GM12878 (cell line): ENCODE data around the gene UBAC2. TPM values are rescaled to one million over a fixed set of nuclear protein-coding genes. Genes with fewer than 3 reads are reported as not detected.
A peak's percentile ranks its signal among the peaks of the same experiment; 100 is the strongest.

Experiments used
- BCL11A ChIP-seq: IDR thresholded peaks from 2 replicates; pipeline ENCODE4 v1.6.1; 2011; ENCODE audit warnings: low read depth, low read length
- E2F4 ChIP-seq: IDR thresholded peaks from 2 replicates; pipeline ENCODE4 v1.6.1; 2012; ENCODE audit warnings: low read depth, low read length, improper control_type of control experiment
- ESRRA ChIP-seq: IDR thresholded peaks from 2 replicates; pipeline ENCODE4 v1.6.1; 2012; ENCODE audit warnings: mild to moderate bottlenecking, low read length, improper control_type of control experiment
- EZH2 ChIP-seq: IDR thresholded peaks from 2 replicates; pipeline ENCODE4 v1.6.1; 2012; ENCODE audit warnings: low read depth, mild to moderate bottlenecking, control low read depth, inconsistent platforms, low read length, borderline replicate concordance; ENCODE audit not compliant: control insufficient read depth
- FOS ChIP-seq: IDR thresholded peaks from 3 replicates; pipeline ENCODE4 v1.6.1; 2011; ENCODE audit warnings: borderline replicate concordance; ENCODE audit not compliant: insufficient read length; ENCODE audit errors: extremely low read depth
- FOXM1 ChIP-seq: IDR thresholded peaks from 2 replicates; pipeline ENCODE4 v1.6.1; 2012; ENCODE audit warnings: low read depth, mild to moderate bottlenecking, inconsistent platforms, low read length, moderate library complexity
- HDAC2 ChIP-seq: fragments of 200-600 bp; sonication (generic); IDR thresholded peaks from 2 replicates; pipeline ENCODE4 v1.6.1; 2017
- HDAC6 ChIP-seq: fragments of 200-600 bp; sonication (generic); IDR thresholded peaks from one replicate; pipeline ENCODE4 v1.8.0; 2017; ENCODE audit warnings: antibody characterized with exemption; ENCODE audit not compliant: unreplicated experiment
- JUND ChIP-seq: IDR thresholded peaks from 2 replicates; pipeline ENCODE4 v1.6.1; 2012; ENCODE audit warnings: low read depth, mild to moderate bottlenecking, low read length, improper control_type of control experiment, moderate library complexity
- KAT2A ChIP-seq: conservative IDR thresholded peaks from 2 replicates; pipeline ENCODE4 v1.6.1; 2011; ENCODE audit warnings: low read depth, low read length; ENCODE audit not compliant: control insufficient read depth
- KLF5 ChIP-seq: fragments of 450-650 bp; IDR thresholded peaks from 2 replicates; pipeline ENCODE4 v1.6.1; 2014; ENCODE audit warnings: mild to moderate bottlenecking; ENCODE audit not compliant: partially characterized antibody
- MEF2B ChIP-seq: fragments of 450-650 bp; IDR thresholded peaks from 2 replicates; pipeline ENCODE4 v1.6.1; 2018; ENCODE audit warnings: mild to moderate bottlenecking, moderate library complexity; ENCODE audit not compliant: partially characterized antibody, poor library complexity, severe bottlenecking
- MXI1 ChIP-seq: fragments of 150-350 bp; IDR thresholded peaks from 2 replicates; pipeline ENCODE4 v1.6.1; 2011; ENCODE audit warnings: low read depth, mild to moderate bottlenecking, inconsistent platforms, low read length, improper control_type of control experiment
- NBN ChIP-seq: fragments of 450-650 bp; IDR thresholded peaks from 2 replicates; pipeline ENCODE4 v1.6.1; 2016
- NFIC ChIP-seq: IDR thresholded peaks from 2 replicates; pipeline ENCODE4 v1.6.1; 2012; ENCODE audit warnings: low read depth, mild to moderate bottlenecking, inconsistent platforms, low read length, moderate library complexity
- NFYA ChIP-seq: IDR thresholded peaks from 2 replicates; pipeline ENCODE4 v1.6.1; 2011; ENCODE audit warnings: low read depth, mild to moderate bottlenecking, low read length, improper control_type of control experiment, borderline replicate concordance
- NR2C1 ChIP-seq: fragments of 450-650 bp; IDR thresholded peaks from 2 replicates; pipeline ENCODE4 v1.6.1; 2017; ENCODE audit warnings: antibody characterized with exemption, mild to moderate bottlenecking, moderate library complexity
- PKNOX1 ChIP-seq: fragments of 450-650 bp; IDR thresholded peaks from 2 replicates; pipeline ENCODE4 v1.6.1; 2016; ENCODE audit warnings: mild to moderate bottlenecking
- POLR2A ChIP-seq: IDR thresholded peaks from 2 replicates; pipeline ENCODE4 v1.6.1; 2011; ENCODE audit warnings: low read depth, mild to moderate bottlenecking, low read length
- POU2F2 ChIP-seq: IDR thresholded peaks from 3 replicates; pipeline ENCODE4 v1.6.1; 2011; ENCODE audit warnings: low read depth, mild to moderate bottlenecking, low read length, borderline replicate concordance
- STAT1 ChIP-seq: fragments of 450-650 bp; conservative IDR thresholded peaks from 2 replicates; pipeline ENCODE4 v1.6.1; 2014; ENCODE audit warnings: antibody characterized with exemption, mild to moderate bottlenecking
- TCF7 ChIP-seq: IDR thresholded peaks from 2 replicates; pipeline ENCODE4 v1.6.1; 2014; ENCODE audit warnings: antibody characterized with exemption, borderline replicate concordance
- WRNIP1 ChIP-seq: IDR thresholded peaks from 2 replicates; pipeline ENCODE4 v1.6.1; 2011; ENCODE audit warnings: low read depth, low read length, improper control_type of control experiment, borderline replicate concordance
- YBX1 ChIP-seq: fragments of 450-650 bp; IDR thresholded peaks from 2 replicates; pipeline ENCODE4 v1.6.1; 2016; ENCODE audit warnings: antibody characterized with exemption
- YY1 ChIP-seq: IDR thresholded peaks from 2 replicates; pipeline ENCODE4 v1.6.1; 2011; ENCODE audit warnings: low read depth, mild to moderate bottlenecking, low read length
- ZBED1 ChIP-seq: IDR thresholded peaks from 2 replicates; pipeline ENCODE4 v1.6.1; 2016; ENCODE audit warnings: borderline replicate concordance
- ZBTB40 ChIP-seq: fragments of 450-650 bp; IDR thresholded peaks from 2 replicates; pipeline ENCODE4 v1.6.1; 2016; ENCODE audit warnings: mild to moderate bottlenecking, moderate library complexity, borderline replicate concordance
- polyA plus RNA-seq, 11 experiments: library from polyadenylated mRNA; depleted of rRNA in 4 of 11; unstranded in 6 of 11; stranded (reverse) in 5 of 11; fragments of >200 nt; fragmentation: Nextera tagmentation in 4 of 11; fragmentation: Illumina TruSeq in 1 of 11; extraction: Ambion mirVana in 4 of 11; extraction: Trizol in 1 of 11; gene quantifications; 1 replicate in 1 of 11; 2 replicates in 10 of 11; pipeline versions ENCODE4 v1.2.1 to v1.2.3, GENCODE V29; 2011 to 2016; ENCODE audit warnings: inconsistent platforms in 2 of 11, missing spikeins in 2 of 11, low read depth in 1 of 11
- total RNA-seq, 4 experiments: library from RNA; depleted of rRNA in 3 of 4; stranded (reverse); fragments of >200 nt in 3 of 4; fragmentation: Illumina TruSeq in 1 of 4; extraction: Trizol in 1 of 4; gene quantifications; 2 replicates each; pipeline versions ENCODE4 v1.2.1 to v1.2.3, GENCODE V29; 2013 to 2021

The UBAC2 gene
- total and polyA plus RNA-seq, 10 of the 15 experiments (the other 5 are each of a cell fraction or from before 2014, with no cell fraction given) = 3.0 to 54.6 (median 17.4) TPM

- peak; percentile 47; the same call in 1 of the 2 replicates for TF ChIP-seq MXI1
- TF ChIP-seq ZBTB40 = no peak
- TF ChIP-seq PKNOX1 = no peak
- peak; percentile 71 for TF ChIP-seq NBN
- no peak for TF ChIP-seq JUND
- no peak for TF ChIP-seq E2F4
- TF ChIP-seq HDAC2 = no peak
- TF ChIP-seq KLF5 = no peak
- TF ChIP-seq KAT2A = no peak
- TF ChIP-seq YY1 = peak; percentile 84
- TF ChIP-seq BCL11A = no peak
- no peak for TF ChIP-seq HDAC6
- TF ChIP-seq STAT1 = 0 out of 2 replicates have a peak, but pooled peaks have one; percentile 68
- TF ChIP-seq EZH2 = no peak
- TF ChIP-seq WRNIP1 = 0 out of 2 replicates have a peak, but pooled peaks have one; percentile 85
- TF ChIP-seq MEF2B = peak; percentile 36
- TF ChIP-seq YBX1 = no peak
- TF ChIP-seq POU2F2 = peak; percentile 59; the same call in 1 of the 3 replicates
- no peak for TF ChIP-seq POLR2A
- TF ChIP-seq NFYA = no peak
- TF ChIP-seq ESRRA = no peak; the same call in 1 of the 2 replicates
- peak; percentile 82; the same call in 1 of the 2 replicates for TF ChIP-seq FOXM1
- TF ChIP-seq ZBED1 = no peak
- TF ChIP-seq NR2C1 = no peak
- TF ChIP-seq TCF7 = no peak
- no peak for TF ChIP-seq FOS
- no peak for TF ChIP-seq NFIC
These were observed 186.5 kb downstream of the UBAC2 start (continued) for GRCh38 chr13:99386911-99387788.
